ENCODE measurements around the gene PLEKHF1.

- TF ChIP-seq CTCF (conservative IDR thresholded peaks at IDR 0.05) (no peak), ZFX (IDR thresholded peaks at IDR 0.05) (no peak)
These were observed 17.7 kb downstream of the PLEKHF1 start for GRCh38 chr19:29683009-29683408.
